LNCAP (cell line): ENCODE results near the gene FFAR3.
A peak's percentile ranks its signal among the peaks of the same experiment; 100 is the strongest.

ENCODE experiments used
- CTCF ChIP-seq: fragments of 450-650 bp; IDR thresholded peaks from 2 replicates; pipeline ENCODE4 v1.5.1; 2017; ENCODE audit warnings: mild to moderate bottlenecking

Gene FFAR3

DNA sequence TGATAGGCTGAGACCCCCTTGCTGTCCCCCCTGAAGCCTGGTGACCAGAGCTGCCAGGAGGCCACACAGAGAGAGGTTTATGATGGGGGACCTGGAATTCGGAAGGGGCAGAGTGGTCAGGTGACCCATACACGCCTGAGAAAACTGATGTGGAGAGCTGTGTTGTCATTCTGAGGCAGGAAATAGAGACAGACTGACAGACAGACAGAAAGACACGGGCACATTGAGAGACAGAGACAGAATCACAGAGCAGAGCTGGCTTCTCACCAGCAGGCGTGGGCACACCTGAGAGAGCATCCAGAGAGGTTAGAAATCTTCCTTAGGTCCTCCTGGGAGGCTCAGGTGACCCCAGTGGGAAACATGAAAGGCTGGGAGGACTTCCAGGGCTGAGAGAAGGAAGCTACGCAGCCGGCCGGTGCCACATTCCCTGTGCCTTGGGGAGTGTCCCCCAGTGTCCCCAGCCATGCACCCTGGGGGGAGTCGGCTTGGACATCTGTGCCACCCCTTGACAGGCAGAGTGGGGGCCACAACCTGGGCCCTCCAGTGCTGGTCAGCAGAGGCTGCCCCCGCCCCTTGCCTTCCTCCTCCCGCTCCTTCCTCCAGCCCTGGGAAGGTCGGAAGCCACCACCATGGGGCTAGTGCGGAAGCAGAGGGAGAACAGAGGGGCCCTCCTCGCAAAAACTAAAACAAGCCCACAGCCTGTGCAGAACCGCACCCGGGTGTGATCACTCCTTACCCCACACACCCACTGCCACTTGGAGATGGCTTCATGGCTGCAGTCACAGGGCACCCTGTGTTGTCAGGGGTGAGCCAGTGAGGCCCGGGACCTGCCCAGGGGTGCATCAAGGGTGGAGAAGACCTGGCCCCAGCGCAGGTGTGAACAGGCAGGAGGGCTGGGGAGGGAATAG, 8.4 kb upstream of the FFAR3 start:
- TF ChIP-seq CTCF = no peak

- TF ChIP-seq CTCF = no peak
Observed at GRCh38 chr19:35350591-35350990, 7.7 kb upstream of the FFAR3 start.

DNA sequence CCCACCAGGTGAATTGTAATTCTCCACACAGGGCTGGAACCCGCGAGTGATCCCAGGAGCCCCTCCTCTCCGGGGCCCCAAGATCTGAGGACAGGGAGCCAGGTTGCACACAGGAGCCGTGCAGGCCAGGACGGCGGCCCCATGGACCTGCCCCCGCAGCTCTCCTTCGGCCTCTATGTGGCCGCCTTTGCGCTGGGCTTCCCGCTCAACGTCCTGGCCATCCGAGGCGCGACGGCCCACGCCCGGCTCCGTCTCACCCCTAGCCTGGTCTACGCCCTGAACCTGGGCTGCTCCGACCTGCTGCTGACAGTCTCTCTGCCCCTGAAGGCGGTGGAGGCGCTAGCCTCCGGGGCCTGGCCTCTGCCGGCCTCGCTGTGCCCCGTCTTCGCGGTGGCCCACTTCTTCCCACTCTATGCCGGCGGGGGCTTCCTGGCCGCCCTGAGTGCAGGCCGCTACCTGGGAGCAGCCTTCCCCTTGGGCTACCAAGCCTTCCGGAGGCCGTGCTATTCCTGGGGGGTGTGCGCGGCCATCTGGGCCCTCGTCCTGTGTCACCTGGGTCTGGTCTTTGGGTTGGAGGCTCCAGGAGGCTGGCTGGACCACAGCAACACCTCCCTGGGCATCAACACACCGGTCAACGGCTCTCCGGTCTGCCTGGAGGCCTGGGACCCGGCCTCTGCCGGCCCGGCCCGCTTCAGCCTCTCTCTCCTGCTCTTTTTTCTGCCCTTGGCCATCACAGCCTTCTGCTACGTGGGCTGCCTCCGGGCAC, 6.7 kb upstream of the FFAR3 start:
- no peak for TF ChIP-seq CTCF

- TF ChIP-seq CTCF = no peak
Observed at GRCh38 chr19:35352177-35352447, 6.1 kb upstream of the FFAR3 start.

GRCh38 chr19:35352448-35353304, 5.6 kb upstream of the FFAR3 start:
- peak; percentile 76 for TF ChIP-seq CTCF

DNA sequence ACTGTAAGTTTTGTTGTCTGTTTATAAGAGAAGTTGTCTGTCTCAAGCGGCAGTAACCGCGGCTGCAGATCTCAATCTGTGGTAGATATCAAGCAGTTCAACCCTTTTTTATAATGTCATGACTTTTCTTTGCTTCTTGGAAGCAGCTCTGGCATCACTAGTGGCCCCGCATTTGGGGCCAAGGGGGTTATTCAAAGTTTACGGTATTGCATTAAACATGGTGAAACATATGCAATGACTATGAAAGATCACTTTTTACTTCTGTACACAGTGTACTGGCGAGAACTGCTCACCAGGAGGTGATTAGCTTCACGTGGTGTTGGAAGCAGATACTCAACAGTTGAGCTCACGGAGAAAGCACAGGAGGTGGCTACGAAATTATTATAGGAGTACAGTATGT, 4.6 kb upstream of the FFAR3 start:
- no peak for TF ChIP-seq CTCF

- no peak for TF ChIP-seq CTCF
Observed at GRCh38 chr19:35354898-35355297, 3.4 kb upstream of the FFAR3 start.
